Measurements from ENCODE around the gene ITIH6.
"Not testable (repeated sequence)": the region's sequence is repeated elsewhere in the genome, so short reads cannot be mapped to it uniquely, and the experiment has no call there.

ITIH6 gene

GRCh38 chrX:54776987-54777672, 20.9 kb downstream of the ITIH6 start:
- Histone ChIP-seq H3K4me3 (replicated peaks; ENCODE audit: low read depth, low read length) (no peak overlapping the region), H3K36me3 (ENCODE audit: control insufficient read depth, insufficient read depth, low read length) (no peaks in the 10 kb centered on the region), H3K27me3 (replicated peaks; ENCODE audit: control insufficient read depth, insufficient read depth, low read length) (no peaks in the 10 kb centered on the region)
- DNase-seq (ENCODE audit: extremely low read depth, insufficient read length): no peak
- TF ChIP-seq CTCF (IDR thresholded peaks at IDR 0.05; ENCODE audit: insufficient read depth, low read length, poor library complexity, severe bottlenecking): no peak

- no peaks in the 10 kb centered on the region for H3K36me3 ChIP-seq (ENCODE audit: control insufficient read depth, insufficient read depth, low read length)
- no peak for TF ChIP-seq CTCF (IDR thresholded peaks at IDR 0.05; ENCODE audit: insufficient read depth, low read length, poor library complexity, severe bottlenecking)
- no peak overlapping the region for H3K4me3 ChIP-seq (replicated peaks; ENCODE audit: low read depth, low read length)
Measured at GRCh38 chrX:54776061-54776460, 22.0 kb downstream of the ITIH6 start.

GRCh38 chrX:54774391-54775094, 23.5 kb downstream of the ITIH6 start:
- not testable (repeated sequence) for H3K4me3 ChIP-seq (replicated peaks; ENCODE audit: low read depth, low read length); DNase-seq (ENCODE audit: extremely low read depth, insufficient read length); H3K36me3 ChIP-seq (ENCODE audit: control insufficient read depth, insufficient read depth, low read length); H3K27me3 ChIP-seq (replicated peaks; ENCODE audit: control insufficient read depth, insufficient read depth, low read length)

More at GRCh38 chrX:54776061-54776460, 22.0 kb downstream of the ITIH6 start:
- no peaks in the 10 kb centered on the region for H3K27me3 ChIP-seq (replicated peaks; ENCODE audit: control insufficient read depth, insufficient read depth, low read length)
- DNase-seq (ENCODE audit: extremely low read depth, insufficient read length): no peak

- no peaks in the 10 kb centered on the region for H3K36me3 ChIP-seq (ENCODE audit: control insufficient read depth, insufficient read depth, low read length)
Measured at GRCh38 chrX:54758114-54759055, 39.7 kb downstream of the ITIH6 start.

GRCh38 chrX:54754854-54755253, 43.2 kb downstream of the ITIH6 start:
- no peak overlapping the region for H3K4me3 ChIP-seq (replicated peaks; ENCODE audit: low read depth, low read length)
- no peak for DNase-seq (ENCODE audit: extremely low read depth, insufficient read length)
- TF ChIP-seq CTCF (IDR thresholded peaks at IDR 0.05; ENCODE audit: insufficient read depth, low read length, poor library complexity, severe bottlenecking): no peak
- H3K36me3 ChIP-seq (ENCODE audit: control insufficient read depth, insufficient read depth, low read length): no peaks in the 10 kb centered on the region
- H3K27me3 ChIP-seq (replicated peaks; ENCODE audit: control insufficient read depth, insufficient read depth, low read length): no peaks in the 10 kb centered on the region

More at GRCh38 chrX:54758114-54759055, 39.7 kb downstream of the ITIH6 start:
- Histone ChIP-seq H3K4me3 (replicated peaks; ENCODE audit: low read depth, low read length) (no peak overlapping the region), H3K27me3 (replicated peaks; ENCODE audit: control insufficient read depth, insufficient read depth, low read length) (no peaks in the 10 kb centered on the region)
- no peak for DNase-seq (ENCODE audit: extremely low read depth, insufficient read length)
- no peak for TF ChIP-seq CTCF (IDR thresholded peaks at IDR 0.05; ENCODE audit: insufficient read depth, low read length, poor library complexity, severe bottlenecking)
